CD4-positive, alpha-beta T cell treated with Interleukin-12 subunit alpha and Interleukin-12 subunit beta, for 1 hour (primary cell): ENCODE data around the gene CCR1.
"Not testable (repeated sequence)": the region's sequence is repeated elsewhere in the genome, so short reads cannot be mapped to it uniquely, and the experiment has no call there.

Experiments used
- DNase-seq: peaks from one replicate; pipeline ENCODE4 v3.0.0-alpha.2; 2020

CCR1 gene

GRCh38 chr3:46209746-46210470, 1.8 kb upstream of the CCR1 start:
- DNase-seq, result no peak

- no peak for DNase-seq
Measured at GRCh38 chr3:46209053-46209452, 940 bp upstream of the CCR1 start.

- not testable (repeated sequence) for DNase-seq
Measured at GRCh38 chr3:46207514-46207913, 599 bp downstream of the CCR1 start.

- no peak for DNase-seq
Measured at GRCh38 chr3:46206282-46207015, 1.7 kb downstream of the CCR1 start.

- DNase-seq, result no peak
Measured at GRCh38 chr3:46205286-46205960, 2.7 kb downstream of the CCR1 start.

GRCh38 chr3:46203681-46204080, 4.4 kb downstream of the CCR1 start:
- DNase-seq, result no peak

GRCh38 chr3:46202535-46202934, 5.6 kb downstream of the CCR1 start:
- no peak for DNase-seq

GRCh38 chr3:46200790-46201189, 7.3 kb downstream of the CCR1 start:
- no peak for DNase-seq

- no peak for DNase-seq
Measured at GRCh38 chr3:46200211-46200610, 7.9 kb downstream of the CCR1 start.

- no peak for DNase-seq
Measured at GRCh38 chr3:46196261-46196957, 11.7 kb downstream of the CCR1 start.

- DNase-seq, result no peak
Measured at GRCh38 chr3:46194868-46195553, 13.1 kb downstream of the CCR1 start.

- no peak for DNase-seq
Measured at GRCh38 chr3:46193436-46193835, 14.7 kb downstream of the CCR1 start.

GRCh38 chr3:46192939-46193338, 15.2 kb downstream of the CCR1 start:
- no peak for DNase-seq

- no peak for DNase-seq
Measured at GRCh38 chr3:46191730-46192129, 16.4 kb downstream of the CCR1 start.

GRCh38 chr3:46188708-46189107, 19.4 kb downstream of the CCR1 start:
- DNase-seq, result no peak

GRCh38 chr3:46187876-46188275, 20.2 kb downstream of the CCR1 start:
- DNase-seq, result no peak

- DNase-seq, result no peak
Measured at GRCh38 chr3:46187341-46187700, 20.8 kb downstream of the CCR1 start.

GRCh38 chr3:46186471-46187340, 21.4 kb downstream of the CCR1 start:
- DNase-seq, result no peak

GRCh38 chr3:46184469-46184868, 23.6 kb downstream of the CCR1 start:
- no peak for DNase-seq

- no peak for DNase-seq
Measured at GRCh38 chr3:46183330-46183729, 24.8 kb downstream of the CCR1 start.

GRCh38 chr3:46168583-46169345, 39.3 kb downstream of the CCR1 start:
- DNase-seq, result no peak
